ENCODE data around the gene IQCE.

Gene IQCE

DNA sequence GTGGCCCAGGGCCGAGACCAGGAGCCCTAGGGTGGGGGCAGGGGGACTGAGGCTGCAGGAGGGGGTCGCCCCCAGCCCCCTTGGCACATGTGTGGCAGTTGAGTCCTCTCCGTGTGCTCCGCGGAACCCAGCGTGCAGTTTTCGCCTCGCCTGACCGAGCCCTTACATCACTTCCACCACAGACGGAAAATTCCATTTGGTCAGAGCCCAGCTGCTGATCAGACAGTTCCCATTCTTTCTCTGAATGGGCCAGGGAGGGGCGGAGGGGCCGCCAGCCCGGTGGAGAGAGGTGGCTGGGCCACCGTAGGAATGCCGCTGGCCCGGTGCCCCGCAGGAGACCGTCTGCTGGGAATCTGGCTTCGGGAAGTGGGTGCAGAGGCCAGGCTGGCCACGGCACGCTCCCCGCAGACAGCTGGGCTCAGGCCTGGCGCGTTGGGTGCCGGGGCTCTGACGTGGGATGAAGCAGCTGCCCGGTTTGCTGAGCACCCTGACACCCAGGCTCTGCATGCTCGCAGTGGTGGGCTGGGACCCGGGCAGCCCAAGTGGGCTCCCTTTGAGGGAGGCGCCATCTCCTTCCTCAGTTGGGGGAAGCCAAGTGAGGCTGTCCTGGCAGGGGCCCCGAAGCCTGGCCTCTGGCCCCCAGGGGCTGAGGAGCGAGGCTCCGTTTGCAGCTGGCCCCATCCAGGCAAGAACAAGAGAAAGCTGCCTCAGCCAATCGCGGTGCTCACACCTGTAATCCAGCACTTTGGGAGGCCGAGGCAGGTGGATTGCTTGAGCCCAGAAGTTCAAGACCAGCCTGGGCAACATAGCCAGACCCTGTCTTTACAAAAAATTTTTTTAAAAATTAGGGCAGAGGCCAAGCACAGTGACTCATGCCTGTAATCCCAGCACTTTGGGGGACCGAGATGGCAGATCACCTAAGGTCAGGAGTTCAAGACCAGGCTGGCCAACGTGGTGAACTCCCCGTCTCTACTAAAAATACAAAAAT, 82.9 kb downstream of the IQCE start:
- no peak for TF ChIP-seq JUND (IDR thresholded peaks at IDR 0.05; ENCODE audit: low read depth)
- no peak for DNase-seq (ENCODE audit: low read depth in 1 of 2, low spot score in 1 of 2)
- in situ Hi-C loops (cut with HindIII; ENCODE audit: low pct_unique_long_range_greater_than_20kb, low sequenced_read_pairs), result no loop called here

- DNase-seq (ENCODE audit: low read depth in 1 of 2, low spot score in 1 of 2), result peak in 1 of 2 experiments; percentile 46
- TF ChIP-seq JUND (IDR thresholded peaks at IDR 0.05; ENCODE audit: low read depth), result no peak
- in situ Hi-C loops (cut with HindIII; ENCODE audit: low pct_unique_long_range_greater_than_20kb, low sequenced_read_pairs), result no loop called here
Observed at GRCh38 chr7:2643386-2644219, 84.8 kb downstream of the IQCE start.

GRCh38 chr7:2644220-2644561, 85.4 kb downstream of the IQCE start:
- DNase-seq (ENCODE audit: low read depth in 1 of 2, low spot score in 1 of 2), result no peak
- in situ Hi-C loops (cut with HindIII; ENCODE audit: low pct_unique_long_range_greater_than_20kb, low sequenced_read_pairs), result no loop called here
- TF ChIP-seq JUND (IDR thresholded peaks at IDR 0.05; ENCODE audit: low read depth), result no peak

- in situ Hi-C loops (cut with HindIII; ENCODE audit: low pct_unique_long_range_greater_than_20kb, low sequenced_read_pairs), result no loop called here
- no peak for DNase-seq (ENCODE audit: low read depth in 1 of 2, low spot score in 1 of 2)
Observed at GRCh38 chr7:2644562-2645273, 85.9 kb downstream of the IQCE start.

DNA sequence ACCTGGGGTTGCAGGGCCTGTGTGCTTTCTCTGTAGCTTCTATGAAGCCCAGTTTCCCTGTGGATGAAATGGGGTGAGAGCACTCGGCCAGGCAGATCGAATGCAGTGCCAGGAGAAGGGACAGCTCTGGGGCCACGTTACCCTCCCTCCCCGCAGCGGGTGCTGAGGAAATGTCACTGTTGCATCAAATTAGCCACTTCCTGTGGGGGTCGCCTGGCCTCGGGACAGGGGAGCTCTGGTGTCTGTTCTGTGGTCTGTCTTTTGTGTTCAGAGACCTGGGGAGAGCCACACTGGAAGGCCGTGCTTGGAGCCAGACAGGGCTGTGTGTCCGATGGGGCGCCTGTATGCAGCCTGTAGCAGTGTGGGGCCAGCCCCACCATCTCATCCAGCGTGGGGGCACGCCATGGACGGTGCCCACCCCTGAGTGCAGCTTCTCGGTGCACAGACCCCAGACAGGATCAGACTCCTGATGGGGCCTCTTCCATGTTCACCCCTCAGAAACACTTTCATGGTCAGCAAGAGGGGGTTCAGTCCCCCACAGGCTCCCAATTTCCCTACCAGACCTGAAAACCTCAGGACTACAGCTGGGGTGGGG, 86.6 kb downstream of the IQCE start:
- in situ Hi-C loops (cut with HindIII; ENCODE audit: low pct_unique_long_range_greater_than_20kb, low sequenced_read_pairs), result no loop called here

More at GRCh38 chr7:2644562-2645273, 85.9 kb downstream of the IQCE start:
- TF ChIP-seq JUND (IDR thresholded peaks at IDR 0.05; ENCODE audit: low read depth), result no peak

GRCh38 chr7:2646336-2646679, 87.5 kb downstream of the IQCE start:
- DNase-seq (ENCODE audit: low read depth in 1 of 2, low spot score in 1 of 2), result no peak
- TF ChIP-seq JUND (IDR thresholded peaks at IDR 0.05; ENCODE audit: low read depth), result no peak
- in situ Hi-C loops (cut with HindIII; ENCODE audit: low pct_unique_long_range_greater_than_20kb, low sequenced_read_pairs), result no loop called here

More for the DNA sequence above, 86.6 kb downstream of the IQCE start:
- DNase-seq (ENCODE audit: low read depth in 1 of 2, low spot score in 1 of 2), result no peak
- TF ChIP-seq JUND (IDR thresholded peaks at IDR 0.05; ENCODE audit: low read depth), result no peak

DNA sequence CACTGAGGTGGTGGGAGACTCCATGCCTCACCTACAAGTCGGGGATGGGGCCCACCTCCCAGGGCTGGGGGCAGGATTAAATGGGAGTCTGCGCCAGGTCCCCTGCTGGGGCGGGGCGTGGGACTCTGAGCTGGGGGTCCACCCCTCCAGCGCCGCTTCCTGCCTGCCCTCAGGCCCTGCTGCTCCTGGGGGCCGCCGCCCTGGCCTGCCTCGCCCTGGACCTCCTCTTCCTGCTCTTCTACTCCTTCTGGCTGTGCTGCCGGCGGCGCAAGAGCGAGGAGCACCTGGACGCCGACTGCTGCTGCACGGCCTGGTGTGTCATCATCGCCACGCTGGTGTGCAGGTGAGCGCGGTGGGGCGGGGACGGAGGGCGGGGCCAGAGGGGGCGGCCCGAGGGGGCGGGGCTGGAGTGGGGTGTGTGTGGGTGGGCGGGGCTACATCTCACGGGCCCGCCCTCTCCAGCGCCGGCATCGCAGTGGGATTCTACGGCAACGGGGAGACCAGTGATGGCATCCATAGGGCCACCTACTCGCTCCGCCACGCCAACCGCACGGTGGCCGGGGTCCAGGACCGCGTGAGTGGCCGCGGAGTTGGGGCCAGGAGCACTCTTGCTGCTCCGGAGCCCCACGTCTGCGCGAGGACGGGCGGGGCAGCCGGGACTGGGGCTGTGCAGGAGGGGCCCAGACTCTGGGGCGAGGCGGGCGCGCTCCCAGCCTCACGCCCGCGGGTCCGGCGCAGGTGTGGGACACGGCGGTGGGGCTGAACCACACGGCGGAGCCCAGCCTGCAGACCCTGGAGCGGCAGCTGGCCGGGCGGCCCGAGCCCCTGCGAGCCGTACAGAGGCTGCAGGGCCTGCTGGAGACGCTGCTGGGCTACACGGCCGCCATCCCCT, 88.1 kb downstream of the IQCE start:
- DNase-seq (ENCODE audit: low read depth in 1 of 2, low spot score in 1 of 2), result peak in 1 of 2 experiments; percentile 44
- in situ Hi-C loops (cut with HindIII; ENCODE audit: low pct_unique_long_range_greater_than_20kb, low sequenced_read_pairs), result no loop called here

DNA sequence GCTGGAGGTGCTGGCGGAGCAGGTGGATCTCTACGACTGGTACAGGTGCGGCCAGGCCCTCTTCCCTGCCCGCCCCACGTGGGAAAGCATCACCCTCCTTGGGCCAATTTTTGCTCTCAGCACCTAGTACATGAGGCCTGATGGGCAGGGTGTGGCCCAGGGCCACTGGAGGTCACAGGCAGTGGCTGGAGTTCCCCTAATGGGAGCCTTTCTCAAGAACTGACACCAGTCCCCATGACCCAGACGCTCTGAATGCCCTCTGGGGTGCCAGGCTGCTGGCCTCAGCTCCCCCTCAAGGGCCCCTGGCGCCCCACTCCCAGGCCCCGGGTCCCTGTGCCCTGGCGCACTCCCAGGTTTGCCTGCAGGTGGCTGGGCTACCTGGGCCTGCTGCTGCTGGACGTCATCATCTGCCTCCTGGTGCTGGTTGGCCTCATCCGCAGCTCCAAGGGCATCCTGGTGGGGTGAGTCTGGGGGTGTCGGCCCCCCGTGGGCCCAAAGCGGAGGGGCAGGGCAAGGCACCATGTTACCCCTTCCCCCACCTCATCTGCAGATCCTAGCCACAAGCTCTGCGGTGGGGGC, 88.9 kb downstream of the IQCE start:
- TF ChIP-seq JUND (IDR thresholded peaks at IDR 0.05; ENCODE audit: low read depth), result no peak
- in situ Hi-C loops (cut with HindIII; ENCODE audit: low pct_unique_long_range_greater_than_20kb, low sequenced_read_pairs), result no loop called here
- no peak for DNase-seq (ENCODE audit: low read depth in 1 of 2, low spot score in 1 of 2)

More for the DNA sequence above, 88.1 kb downstream of the IQCE start:
- no peak for TF ChIP-seq JUND (IDR thresholded peaks at IDR 0.05; ENCODE audit: low read depth)

DNA sequence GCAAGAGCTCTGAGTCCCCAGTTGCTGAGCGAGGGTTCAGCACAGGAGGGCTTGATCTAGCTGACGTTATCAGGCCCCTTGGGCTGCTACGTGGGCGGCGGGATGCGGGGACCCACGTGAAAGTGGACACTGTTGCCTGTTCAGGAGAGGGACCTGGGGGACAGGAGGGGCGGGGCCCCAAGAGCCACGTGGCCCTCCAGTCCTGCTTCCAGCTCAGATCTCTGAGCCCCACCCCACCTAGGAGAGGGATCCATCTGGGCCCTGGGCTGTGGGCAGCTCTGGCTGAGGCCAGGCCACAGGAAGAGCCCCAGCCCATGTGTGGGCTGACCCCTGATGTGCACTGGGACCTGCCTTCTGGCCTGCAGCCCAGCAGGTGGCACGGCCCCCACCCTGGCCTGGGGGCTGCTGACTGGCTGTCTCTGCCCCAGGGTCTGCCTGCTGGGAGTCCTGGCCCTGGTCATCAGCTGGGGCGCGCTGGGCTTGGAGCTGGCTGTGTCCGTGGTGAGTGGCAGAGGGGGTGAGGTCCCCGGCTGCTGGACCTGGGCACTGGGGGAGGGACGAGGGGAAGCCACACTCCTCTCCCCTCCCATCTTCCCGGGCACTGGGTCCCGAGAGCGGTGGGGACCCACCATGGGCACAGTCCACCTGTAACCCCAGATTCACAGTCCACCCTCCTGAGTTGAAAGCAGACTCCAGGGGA, 90.5 kb downstream of the IQCE start:
- in situ Hi-C loops (cut with HindIII; ENCODE audit: low pct_unique_long_range_greater_than_20kb, low sequenced_read_pairs), result no loop called here
- no peak for DNase-seq (ENCODE audit: low read depth in 1 of 2, low spot score in 1 of 2)
- TF ChIP-seq JUND (IDR thresholded peaks at IDR 0.05; ENCODE audit: low read depth), result no peak

DNA sequence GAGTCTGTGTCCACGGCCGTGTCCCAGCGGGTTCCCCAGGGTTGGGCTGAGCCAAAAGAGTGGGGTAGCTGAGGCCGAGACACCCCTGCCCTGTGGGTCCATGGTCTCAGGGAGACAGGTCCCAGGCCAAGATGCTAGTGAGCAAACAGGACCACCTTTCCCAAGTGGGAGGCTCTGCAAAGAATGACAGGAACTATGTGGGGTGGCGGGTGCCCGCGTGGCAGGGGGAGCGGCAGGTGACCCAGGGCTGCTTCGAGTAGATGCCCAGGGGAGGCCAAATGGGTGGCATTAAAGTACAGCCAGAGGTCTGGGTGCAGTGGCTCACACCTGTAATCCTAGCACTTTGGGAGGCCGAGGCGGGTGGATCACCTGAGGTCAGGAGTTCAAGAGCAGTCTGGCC, 91.2 kb downstream of the IQCE start:
- DNase-seq (ENCODE audit: low read depth in 1 of 2, low spot score in 1 of 2), result no peak
- in situ Hi-C loops (cut with HindIII; ENCODE audit: low pct_unique_long_range_greater_than_20kb, low sequenced_read_pairs), result no loop called here
- no peak for TF ChIP-seq JUND (IDR thresholded peaks at IDR 0.05; ENCODE audit: low read depth)
